Measurements from ENCODE around the gene SHISA2.

- TF ChIP-seq CTCF (IDR thresholded peaks at IDR 0.05; ENCODE audit: low read length) (no peak), EZH2 (optimal IDR thresholded peaks at IDR 0.05; ENCODE audit: low read depth, low read length) (no peak), EZH2phosphoT487 (IDR thresholded peaks at IDR 0.05; ENCODE audit: low read length) (no peak)
These were observed 6.9 kb upstream of the SHISA2 start for GRCh38 chr13:26058704-26059103.
